Kidney capillary endothelial cell (primary cell): Measurements from ENCODE around the gene FGL2.
"Not testable (repeated sequence)": the region's sequence is repeated elsewhere in the genome, so short reads cannot be mapped to it uniquely, and the experiment has no call there.

Experiments used
- DNase-seq: peaks from one replicate; pipeline ENCODE4 v3.0.0-alpha.2; 2018; ENCODE audit warnings: low spot score

FGL2 gene, protein sequence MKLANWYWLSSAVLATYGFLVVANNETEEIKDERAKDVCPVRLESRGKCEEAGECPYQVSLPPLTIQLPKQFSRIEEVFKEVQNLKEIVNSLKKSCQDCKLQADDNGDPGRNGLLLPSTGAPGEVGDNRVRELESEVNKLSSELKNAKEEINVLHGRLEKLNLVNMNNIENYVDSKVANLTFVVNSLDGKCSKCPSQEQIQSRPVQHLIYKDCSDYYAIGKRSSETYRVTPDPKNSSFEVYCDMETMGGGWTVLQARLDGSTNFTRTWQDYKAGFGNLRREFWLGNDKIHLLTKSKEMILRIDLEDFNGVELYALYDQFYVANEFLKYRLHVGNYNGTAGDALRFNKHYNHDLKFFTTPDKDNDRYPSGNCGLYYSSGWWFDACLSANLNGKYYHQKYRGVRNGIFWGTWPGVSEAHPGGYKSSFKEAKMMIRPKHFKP

DNA sequence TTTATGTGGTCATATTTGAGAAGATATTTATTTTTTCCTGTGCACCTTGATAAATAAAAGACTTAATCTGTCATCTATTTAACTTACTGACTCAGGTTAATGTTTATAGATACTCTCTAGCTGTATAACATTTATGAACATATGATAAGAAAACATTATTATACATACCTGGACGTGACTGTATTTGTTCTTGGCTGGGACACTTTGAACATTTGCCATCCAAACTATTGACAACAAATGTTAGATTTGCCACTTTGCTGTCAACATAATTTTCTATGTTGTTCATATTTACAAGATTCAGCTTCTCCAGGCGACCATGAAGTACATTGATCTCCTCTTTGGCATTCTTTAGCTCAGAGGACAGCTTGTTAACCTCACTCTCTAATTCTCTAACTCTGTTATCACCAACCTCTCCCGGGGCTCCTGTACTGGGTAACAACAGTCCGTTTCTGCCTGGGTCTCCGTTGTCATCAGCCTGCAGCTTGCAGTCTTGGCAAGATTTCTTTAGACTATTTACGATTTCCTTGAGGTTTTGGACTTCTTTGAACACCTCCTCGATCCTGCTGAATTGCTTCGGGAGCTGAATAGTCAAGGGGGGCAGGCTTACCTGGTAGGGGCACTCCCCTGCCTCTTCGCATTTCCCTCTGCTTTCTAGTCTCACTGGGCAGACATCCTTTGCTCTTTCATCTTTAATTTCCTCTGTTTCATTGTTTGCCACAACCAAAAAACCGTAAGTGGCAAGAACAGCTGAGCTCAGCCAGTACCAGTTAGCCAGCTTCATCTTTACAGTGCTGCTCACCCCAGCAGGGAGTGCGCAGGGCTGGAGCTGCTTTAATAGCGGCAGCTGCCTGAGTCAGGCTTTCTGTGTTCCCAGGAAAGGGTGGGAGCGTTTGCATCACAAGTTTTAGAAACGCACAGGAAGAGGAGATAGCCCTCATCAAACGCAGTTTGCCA, at the start of gene FGL2:
FGL2 (minus strand) TSS at position 807 of the 954 bp plus-strand sequence; CDS start at position 781, 26 bp downstream.
- no peak for DNase-seq

DNA sequence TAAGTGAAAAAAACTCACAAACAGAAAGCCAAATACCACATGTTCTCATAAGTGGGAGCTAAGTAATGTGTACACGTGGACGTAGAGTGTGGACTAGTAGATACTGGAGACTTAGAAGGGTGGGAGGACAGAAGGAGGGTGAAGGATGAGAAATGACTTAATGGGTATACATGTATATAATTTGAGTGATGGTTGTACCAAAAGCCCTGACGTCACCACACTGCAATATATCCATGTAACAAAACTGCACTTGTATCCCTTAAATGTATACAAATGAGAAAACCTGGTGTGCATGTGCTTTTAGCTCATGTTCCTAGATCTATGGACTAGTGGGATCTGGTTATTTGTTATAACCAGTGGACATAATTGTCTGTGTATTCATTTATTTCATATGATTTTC, 48.5 kb upstream of the FGL2 start:
- no peak for DNase-seq

DNA sequence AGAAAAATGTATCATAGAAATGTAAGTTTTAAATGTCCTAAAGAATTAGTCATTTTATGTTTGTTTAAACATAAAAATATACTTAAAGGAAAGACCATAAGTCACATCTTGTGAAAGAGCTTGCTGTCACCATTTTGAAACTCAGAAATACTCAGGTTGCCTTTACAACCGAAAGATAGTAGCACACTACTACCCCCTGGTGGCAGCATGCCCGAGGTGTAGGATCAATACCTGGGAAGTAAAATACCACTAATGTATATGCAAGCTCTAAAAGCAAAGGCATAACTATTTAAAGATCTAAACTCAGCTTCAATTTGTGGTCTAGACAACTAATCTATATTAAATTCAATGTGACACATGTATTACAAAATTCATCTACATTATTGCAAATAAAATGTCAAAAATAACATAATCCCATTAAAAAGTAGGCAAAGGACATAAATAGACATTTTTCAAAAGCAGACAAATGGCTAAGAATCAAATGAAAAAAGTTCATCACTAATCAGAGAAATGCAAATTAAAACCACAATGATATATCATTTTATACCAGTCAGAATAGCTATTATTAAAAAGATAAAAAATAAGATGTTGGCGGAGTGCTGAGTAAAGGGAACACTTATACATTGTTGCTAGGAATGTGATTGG, 47.7 kb upstream of the FGL2 start:
- peak; percentile 64 for DNase-seq

DNA sequence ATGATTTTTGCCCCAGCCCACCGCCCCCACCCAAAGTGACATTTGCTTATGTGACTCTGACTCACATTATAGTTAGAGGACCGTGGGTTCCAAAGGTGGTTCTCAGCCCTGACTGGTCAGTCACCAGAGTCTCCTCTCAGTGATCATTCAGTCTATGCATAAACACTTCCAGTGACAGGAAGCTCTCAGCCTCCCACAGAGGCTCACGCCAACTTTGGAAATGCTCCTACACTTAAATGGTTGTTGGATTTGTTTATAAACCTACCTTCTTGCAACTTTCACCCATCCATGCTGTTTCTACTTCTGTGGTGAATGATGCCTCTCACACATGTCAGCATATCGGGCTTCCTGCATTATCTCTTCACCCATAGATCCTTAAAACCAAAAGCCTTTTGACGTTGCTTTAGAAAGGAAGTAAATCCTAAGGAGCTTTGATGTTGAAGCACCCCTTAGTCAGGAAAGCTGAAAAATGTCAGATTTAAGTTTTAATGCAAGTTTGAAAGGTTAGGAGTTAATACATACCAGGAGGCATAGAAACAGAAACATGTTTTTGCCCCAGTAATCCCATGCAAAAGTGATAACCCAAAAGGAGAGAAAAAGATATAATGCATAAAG, 46.5 kb upstream of the FGL2 start:
- no peak for DNase-seq

DNA sequence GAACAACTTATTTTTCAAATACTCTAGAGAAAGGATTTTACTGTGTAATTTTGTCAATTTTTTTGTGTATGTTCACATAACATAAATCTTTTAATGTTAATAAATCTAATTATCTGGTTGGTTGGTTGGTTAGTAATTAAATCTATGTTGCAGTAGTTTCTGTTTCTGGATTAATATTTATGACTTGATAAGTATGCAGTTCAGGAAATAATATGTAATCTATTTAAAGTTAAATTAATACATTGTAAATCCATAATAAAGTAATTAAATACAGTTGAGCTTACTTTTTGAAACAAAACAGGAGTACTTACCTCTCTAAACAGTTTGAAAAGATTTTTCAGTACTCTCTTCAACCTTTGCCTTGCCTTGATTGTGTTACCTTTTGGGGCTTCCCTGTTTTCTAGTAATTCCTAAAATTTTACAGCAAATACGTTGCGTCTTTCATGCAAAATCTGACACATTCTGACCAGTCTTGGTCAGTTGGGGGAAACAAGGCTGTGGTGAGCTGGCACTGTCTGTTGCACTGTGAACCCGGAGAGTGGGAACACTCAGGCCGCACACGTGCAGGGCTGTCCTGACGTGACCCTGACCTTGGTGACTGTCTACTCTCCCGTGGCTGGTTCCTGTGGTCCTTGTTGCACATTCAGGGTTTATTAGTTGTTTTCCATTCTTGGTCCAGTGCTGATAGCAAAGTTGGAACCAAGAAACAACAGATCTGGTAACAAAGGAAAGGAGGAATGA, 45.6 kb upstream of the FGL2 start:
- DNase-seq, result no peak

DNA sequence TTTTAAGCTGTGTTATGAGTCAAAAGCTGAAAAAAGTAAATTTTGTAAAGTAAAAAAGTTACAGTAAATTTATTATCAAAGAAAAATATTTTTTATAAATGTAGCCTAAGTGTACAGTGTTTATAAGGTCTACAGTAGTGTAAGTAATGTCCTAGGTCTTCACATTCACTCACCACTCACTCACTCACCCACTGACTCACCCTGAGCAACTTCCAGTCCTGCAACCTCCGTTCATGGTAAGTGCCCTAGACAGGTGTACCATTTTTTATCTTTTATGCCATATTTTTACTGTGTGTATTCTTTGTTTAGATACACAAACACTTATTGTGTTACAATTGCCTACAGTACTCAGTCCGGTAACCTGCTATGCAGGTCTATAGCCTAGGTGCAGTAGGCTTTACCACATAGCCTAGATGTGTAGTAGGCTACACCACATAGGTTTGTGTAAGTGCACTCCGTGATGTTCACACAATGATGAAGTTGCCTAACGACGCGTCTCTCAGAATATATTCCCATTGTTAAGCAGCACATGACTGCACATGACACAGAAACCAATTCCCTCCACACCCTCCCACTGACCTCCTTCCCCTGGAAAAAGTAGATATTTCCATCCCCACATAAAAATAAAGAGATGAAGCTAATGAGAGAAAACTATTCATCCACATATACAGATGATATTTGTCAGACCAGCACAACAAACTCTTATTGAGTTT, 44.8 kb upstream of the FGL2 start:
- no peak for DNase-seq

DNA sequence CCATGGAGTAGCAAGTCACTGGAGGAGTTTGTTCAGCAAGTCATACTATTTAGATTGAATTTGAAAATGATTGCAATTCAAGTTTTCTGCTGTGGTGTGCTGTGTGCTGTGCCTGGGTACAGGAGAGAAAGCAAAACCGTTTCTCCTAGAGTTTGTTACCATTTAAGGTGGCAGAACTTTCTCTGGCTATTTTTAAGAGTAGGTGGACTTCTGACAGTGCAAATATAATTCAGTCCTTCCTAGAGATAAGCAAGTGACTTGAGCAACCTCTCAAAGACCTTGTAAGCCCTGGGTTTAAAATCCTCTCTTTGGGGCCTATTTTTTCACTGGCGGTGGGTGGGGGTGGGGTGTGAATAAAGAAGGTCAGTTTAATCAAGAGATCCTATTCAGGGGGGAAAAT, 42.9 kb upstream of the FGL2 start:
- no peak for DNase-seq

DNA sequence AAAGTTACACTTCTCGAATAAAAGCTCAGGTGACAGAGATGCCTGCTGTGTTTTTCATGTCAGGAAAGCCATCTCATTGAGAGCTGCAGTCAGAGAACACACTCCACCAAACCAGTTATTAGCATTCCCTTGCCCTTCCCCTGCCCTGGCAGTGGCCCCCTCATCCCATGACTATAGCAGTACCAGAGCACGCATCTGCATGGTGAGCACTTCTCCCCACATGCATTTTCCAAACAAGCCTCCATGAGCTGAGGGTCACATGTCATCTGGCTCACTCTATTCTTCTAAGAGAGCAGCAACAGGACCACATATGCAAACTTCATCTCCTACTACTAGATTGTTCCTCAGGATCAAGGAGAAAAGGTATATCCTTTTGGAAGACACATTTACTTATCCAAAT, 42.4 kb upstream of the FGL2 start:
- no peak for DNase-seq

DNA sequence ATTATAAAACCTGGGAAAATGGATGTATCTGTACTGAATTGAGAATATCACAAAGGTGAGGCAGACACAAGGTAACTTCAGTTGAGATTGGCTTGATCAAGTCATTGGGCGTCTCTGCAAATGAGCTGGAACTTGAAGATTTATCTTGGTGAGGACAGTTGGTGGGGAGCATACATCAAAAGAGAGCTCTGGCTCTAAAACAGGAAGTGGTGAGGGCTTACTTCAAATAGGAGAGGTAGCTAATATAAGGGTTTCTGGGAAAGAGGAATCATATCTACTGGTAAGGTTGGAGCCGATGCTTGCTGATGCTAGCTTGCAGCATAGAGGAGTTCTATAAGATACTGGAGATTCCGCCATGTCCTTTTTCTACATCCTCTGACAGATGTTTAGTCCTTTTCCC, 39.9 kb upstream of the FGL2 start:
- no peak for DNase-seq

DNA sequence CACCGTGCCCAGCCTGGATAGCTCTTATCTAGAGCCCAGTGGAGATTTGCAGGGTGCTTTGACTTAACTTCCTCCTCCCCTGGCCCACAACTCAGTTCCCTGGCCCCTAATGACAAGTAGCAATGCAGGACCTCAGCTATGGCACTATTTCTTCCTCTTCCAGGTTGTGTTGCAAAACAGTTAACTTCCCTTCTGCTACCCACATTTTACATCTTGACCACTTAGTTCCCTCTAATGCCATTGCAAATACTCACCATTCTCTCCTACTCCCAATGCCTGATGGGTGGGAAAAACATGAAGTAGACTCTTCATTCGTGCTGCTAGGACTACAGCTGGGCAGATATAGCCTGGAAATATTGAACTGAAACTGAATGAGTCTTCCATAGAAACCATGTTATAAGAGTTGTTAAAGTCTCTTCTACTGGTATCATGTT, 39.1 kb upstream of the FGL2 start:
- DNase-seq, result no peak

DNA sequence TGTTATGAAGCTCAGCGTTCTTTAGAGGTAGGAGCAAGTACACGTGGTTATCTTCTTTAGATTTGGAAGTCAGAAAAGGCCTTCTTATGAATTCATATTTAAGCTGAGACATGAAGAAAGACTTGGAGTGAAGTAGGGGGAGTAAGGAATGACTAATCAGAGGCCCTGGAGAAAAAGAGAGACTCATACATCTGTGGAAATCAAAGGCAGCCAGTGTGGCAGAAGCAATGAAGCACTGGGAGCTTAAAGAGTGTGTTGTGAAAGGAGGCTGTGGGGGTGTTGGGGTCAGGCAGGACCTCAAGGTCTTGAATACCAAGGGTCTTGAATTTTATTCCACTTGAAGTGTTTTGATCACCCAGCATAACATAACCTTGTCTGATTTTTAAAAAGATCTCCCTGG, 35.7 kb upstream of the FGL2 start:
- DNase-seq, result no peak

DNA sequence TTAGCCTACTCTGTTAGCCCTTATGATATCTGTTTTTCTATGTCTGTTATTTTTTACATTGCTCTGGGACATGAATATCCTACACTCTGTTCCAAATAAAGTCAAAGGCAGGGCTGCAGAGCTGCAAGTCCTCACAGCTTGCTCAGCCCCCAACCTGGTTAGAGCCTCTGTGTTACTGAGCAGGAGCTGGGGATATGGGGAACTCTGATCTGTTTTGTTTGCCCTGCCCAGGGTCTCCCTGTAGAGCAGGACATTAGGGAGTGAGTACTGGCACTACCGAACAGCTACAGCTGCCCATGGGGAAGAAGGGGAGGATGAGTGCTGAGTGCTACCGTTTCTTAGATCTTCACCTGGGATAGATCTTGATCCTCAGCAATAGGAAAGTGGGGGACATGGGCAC, 32.8 kb upstream of the FGL2 start:
- no peak for DNase-seq

DNA sequence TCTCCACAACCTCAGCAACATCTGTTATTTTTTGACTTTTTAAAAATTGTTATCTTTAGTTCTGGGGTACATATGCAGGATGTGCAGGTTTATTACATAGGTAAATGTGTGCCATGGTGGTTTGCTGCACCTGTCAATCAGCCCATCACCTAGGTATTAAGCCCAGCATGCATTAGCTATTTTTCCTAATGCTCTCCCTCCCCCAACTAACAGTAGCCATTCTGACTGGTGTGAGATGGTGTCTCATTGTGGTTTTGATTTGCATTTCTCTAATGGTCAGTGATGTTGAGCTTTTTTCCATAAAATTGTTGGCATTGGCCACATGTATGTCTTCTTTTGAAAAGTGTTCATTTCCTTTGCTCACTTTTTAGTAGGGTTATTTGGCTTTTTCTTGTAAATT, 29.2 kb upstream of the FGL2 start:
- not testable (repeated sequence) for DNase-seq

DNA sequence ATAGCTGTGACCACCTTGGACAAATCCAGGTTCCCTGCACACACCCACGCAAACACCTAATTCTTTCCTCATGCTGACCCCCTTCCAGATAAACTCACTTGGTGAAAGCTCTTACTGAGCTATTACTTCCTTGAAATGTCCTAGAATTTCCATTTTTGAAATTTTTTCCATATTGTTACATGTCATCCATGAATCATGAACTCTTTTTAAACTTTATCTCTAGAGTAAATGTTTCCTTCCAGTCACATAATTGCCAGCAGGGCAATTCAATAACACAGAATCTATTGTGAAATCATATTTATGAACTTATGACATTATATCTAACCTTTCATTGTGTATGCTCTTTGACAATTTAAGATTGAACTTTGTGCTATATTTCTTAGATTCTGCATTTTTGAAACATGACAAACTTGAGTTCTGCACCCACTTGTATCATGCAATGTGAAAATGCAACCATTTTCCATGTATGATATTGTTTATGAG, 26.8 kb upstream of the FGL2 start:
- peak; percentile 16 for DNase-seq

DNA sequence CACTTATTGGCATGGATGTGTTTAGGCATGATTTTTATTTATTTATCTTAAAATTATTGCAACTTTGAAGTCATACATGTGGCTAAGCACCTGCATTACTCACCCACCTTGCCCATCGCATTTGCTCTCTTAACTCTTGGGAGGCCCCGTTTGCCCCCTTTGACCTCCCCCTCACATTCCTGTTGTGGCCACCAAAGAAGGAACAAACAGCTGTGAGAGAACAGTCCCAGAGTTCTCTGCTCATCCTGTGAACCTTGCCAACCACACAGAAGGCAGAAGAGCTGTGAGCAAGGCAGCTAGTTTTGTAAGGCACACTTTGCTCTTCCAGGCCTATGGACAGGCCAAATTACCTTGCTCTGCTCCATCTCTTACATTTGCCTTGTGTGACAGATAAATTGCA, 23.6 kb upstream of the FGL2 start:
- DNase-seq, result no peak

DNA sequence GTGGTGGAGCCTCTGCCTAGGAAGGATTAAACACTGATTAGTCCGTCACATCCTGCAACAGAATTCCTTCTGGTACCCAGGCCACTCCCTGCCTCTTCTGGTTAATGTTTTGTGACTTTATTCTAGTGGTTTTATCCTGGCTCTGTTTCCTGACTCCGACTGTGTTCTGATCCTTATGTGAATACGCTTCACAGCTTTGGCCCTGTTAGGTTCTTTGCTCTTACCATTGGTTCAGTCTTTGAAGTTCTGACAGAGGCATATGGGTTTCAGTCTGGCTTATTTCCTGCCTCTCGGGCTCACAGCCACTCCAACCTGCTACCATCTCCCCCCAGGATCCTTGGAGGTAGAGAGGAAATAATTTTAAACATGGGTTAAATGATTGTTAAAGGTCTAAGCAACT, 23.2 kb upstream of the FGL2 start:
- DNase-seq, result no peak

DNA sequence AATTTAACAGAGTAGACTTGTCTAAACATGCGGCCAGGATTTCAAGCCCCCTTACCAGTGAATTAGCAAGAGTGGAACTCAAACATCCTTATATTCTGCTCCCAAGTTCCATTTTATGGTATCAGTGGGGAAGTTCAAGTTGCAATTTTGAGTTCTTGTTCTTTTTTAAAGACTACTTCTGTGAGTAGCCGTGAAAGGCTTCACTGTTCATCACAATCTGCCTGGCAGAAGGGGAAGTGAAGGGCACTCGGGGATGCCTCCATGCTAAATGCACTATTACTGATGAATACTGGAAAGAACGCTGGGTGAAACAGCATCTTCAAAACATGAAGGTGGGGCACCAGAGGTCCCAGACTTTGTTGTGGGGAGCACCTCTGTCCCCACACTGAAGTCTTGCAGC, 22.4 kb upstream of the FGL2 start:
- DNase-seq, result no peak

DNA sequence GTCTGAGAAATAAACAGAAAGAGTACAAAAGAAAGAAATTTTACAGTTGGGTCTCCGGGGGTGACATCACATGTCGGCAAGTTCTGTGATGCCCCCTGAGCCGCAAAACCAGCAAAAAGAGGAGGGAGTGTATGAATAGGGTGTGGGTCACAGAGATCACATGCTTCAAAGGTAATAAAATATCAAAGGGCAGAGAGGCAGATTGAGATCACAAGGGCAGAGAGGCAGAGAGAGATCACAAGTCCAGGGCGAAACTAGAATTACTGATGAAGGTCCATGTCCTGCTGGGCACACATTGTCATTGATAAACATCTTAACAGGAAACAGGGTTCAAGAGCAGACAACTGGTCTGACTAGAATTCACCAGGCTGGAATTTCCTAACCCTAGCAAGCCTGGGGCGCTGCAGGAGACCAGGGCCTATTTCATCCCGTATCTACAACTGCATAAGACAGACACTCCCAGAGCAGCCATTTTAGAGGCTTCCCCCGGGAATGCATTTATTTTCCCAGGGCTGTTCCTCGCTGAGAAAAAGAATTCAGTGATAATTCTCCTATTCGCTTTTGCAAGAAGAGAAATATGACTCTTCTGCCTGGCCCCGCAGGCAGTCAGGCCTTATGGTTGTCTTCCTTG, 20.2 kb upstream of the FGL2 start:
- not testable (repeated sequence) for DNase-seq

DNA sequence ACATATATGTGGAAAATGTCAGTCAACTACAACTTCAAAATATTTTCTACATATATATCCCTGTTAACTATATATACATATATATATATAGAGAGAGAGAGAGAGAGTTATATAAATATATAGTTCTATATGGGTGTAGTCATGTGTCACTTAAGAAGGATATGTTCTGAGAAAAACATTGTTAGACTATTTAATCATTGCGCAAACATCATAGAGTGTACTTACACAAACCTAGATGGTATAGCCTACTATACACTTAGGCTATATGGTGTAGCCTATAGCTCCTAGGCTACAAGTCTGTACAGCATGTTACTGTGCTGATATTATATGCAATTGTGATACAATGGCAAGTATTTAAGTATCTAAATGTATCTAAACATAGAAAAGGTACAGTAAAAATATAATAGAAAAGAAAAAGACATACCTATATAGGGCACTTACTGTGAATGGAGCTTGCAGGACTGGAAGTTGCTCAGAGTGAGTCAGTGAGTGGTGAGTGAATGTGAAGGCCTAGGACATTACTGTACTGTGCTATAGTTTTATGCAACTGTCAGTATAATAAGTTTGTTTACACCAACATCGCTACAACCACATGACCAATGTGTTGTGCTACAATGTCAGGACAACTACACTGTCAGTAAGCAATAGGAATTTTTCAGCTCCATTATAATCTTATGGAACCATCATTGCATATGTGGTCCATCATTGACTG, 18.0 kb upstream of the FGL2 start:
- DNase-seq, result no peak
